ENCODE data around the gene TNKS1BP1.

The TNKS1BP1 gene

DNA sequence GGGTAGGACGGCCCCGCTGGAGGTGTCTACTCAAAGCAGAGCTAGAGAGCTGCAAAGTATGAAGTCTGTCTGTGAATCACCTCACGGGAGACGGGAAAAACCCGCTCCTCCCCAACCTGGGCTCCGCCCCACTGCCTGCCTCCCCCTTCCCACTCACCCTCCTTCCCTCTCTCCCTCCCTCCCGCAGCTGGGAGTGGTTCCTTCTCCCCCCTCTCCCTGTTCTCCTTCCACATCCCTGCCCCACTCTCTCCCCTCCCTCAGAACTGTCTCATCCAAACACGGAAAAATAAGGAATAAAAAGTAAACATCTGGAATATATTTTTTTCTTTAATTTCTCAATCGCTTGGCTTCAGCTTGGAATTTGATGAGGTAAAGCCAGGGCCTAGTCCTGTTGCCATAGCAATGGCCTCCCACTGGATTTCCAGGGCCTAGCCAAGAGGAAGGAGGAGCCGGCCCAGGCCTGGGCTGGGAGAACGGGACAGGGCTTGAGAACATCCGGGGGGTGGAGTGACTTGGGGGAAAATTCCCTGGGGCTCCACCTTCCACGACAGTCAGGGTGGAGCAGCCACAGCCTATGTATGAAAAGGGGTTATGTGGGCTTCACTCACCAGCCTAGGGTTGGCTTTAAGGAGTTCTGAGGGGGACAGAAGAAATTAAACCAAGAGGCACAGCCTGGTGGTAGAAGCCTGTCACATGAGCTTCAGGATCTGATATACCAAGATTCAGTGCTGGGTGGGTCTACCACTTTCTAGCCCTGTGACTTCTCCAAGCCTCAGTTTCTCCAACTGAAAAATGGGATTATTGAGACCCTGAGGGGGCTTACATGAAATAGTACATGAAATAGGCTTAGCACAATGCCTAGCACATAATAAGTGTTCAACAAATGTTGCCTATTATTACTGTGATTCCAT lies 2.2 kb downstream of the TNKS1BP1 start:
- TF ChIP-seq, protein P1, sequence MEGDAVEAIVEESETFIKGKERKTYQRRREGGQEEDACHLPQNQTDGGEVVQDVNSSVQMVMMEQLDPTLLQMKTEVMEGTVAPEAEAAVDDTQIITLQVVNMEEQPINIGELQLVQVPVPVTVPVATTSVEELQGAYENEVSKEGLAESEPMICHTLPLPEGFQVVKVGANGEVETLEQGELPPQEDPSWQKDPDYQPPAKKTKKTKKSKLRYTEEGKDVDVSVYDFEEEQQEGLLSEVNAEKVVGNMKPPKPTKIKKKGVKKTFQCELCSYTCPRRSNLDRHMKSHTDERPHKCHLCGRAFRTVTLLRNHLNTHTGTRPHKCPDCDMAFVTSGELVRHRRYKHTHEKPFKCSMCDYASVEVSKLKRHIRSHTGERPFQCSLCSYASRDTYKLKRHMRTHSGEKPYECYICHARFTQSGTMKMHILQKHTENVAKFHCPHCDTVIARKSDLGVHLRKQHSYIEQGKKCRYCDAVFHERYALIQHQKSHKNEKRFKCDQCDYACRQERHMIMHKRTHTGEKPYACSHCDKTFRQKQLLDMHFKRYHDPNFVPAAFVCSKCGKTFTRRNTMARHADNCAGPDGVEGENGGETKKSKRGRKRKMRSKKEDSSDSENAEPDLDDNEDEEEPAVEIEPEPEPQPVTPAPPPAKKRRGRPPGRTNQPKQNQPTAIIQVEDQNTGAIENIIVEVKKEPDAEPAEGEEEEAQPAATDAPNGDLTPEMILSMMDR (conservative IDR thresholded peaks at IDR 0.05; ENCODE audit: low read depth, low read length), result no peak
- DNase-seq (ENCODE audit: low read depth), result peak; percentile 90
- H3K4me3 ChIP-seq (ENCODE audit: low read length), result peak overlapping the region; percentile 85

DNA sequence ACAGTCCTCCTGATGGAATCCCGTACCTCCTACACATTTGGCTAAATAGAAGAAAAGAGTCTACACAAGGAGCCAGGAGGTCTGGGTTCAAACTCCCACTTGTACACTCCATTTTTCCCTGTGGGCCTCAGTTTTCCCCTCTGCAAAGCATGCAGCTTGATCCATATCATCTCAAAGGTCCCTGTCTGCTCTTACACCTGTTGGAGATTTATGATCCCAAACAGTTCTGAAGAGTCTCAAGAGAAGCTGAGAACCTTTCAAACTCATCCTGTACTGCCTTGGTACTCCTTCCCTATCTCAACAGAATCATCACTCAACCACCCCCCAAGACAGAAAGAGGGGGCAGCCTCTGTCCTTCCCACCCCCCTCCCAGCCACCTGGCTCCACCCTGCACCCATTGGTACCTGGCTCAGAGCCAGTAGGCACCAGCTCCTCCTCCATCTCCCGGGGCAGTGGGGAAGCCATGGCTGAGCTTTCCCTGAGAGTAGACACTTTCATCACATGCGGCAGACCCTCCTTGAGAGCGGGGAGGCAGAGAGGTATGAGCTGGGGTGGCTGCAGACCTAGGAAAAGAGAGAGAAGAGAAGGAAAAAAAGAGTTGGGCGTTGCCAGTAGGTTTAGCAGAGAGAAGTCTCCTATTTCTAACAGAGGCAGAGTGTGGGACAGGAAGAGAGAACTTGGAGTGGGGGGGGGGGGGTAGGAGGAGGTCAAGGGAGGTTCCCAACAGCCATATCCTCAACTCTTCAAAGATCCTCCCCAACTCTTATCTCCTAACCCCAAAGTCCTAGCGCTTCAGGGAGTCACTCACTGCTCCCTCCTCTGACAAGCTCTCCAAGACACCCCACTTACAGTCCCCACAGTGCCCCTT lies 3.1 kb downstream of the TNKS1BP1 start:
- H3K4me3 ChIP-seq (ENCODE audit: low read length), result peak overlapping the region; percentile 47
- no peak for DNase-seq (ENCODE audit: low read depth)
- TF ChIP-seq, protein P1 (conservative IDR thresholded peaks at IDR 0.05; ENCODE audit: low read depth, low read length), result no peak

GRCh38 chr11:57320719-57321387 lies 3.9 kb downstream of the TNKS1BP1 start:
- TF ChIP-seq, protein P1 (conservative IDR thresholded peaks at IDR 0.05; ENCODE audit: low read depth, low read length), result no peak
- H3K4me3 ChIP-seq (ENCODE audit: low read length), result peak overlapping the region; percentile 47
- DNase-seq (ENCODE audit: low read depth), result no peak

- H3K4me3 ChIP-seq (ENCODE audit: low read length), result no peak overlapping the region
- no peak for DNase-seq (ENCODE audit: low read depth)
- TF ChIP-seq, protein P1 (conservative IDR thresholded peaks at IDR 0.05; ENCODE audit: low read depth, low read length), result no peak
These were observed 4.6 kb downstream of the TNKS1BP1 start for GRCh38 chr11:57320067-57320718.

- H3K4me3 ChIP-seq (ENCODE audit: low read length), result no peak overlapping the region
- TF ChIP-seq, protein P1 (conservative IDR thresholded peaks at IDR 0.05; ENCODE audit: low read depth, low read length), result no peak
- no peak for DNase-seq (ENCODE audit: low read depth)
These were observed 6.6 kb downstream of the TNKS1BP1 start for GRCh38 chr11:57318178-57318577.

- TF ChIP-seq, protein P1 (conservative IDR thresholded peaks at IDR 0.05; ENCODE audit: low read depth, low read length), result no peak
- no peak overlapping the region for H3K4me3 ChIP-seq (ENCODE audit: low read length)
- DNase-seq (ENCODE audit: low read depth), result no peak
These were observed 8.7 kb downstream of the TNKS1BP1 start for GRCh38 chr11:57316017-57316416.
